GM19099 (cell line): ENCODE results near the gene WDR18.

ENCODE experiments used
- POLR2A ChIP-seq: IDR thresholded peaks from 3 replicates; pipeline ENCODE4 v1.6.1; 2011; ENCODE audit warnings: low read depth; ENCODE audit not compliant: insufficient read length; ENCODE audit errors: extremely low read depth

WDR18 gene

GRCh38 chr19:1014161-1015060 lies 30.3 kb downstream of the WDR18 start:
- TF ChIP-seq POLR2A = no peak

- no peak for TF ChIP-seq POLR2A
Measured at GRCh38 chr19:1015061-1015781, 31.1 kb downstream of the WDR18 start.

DNA sequence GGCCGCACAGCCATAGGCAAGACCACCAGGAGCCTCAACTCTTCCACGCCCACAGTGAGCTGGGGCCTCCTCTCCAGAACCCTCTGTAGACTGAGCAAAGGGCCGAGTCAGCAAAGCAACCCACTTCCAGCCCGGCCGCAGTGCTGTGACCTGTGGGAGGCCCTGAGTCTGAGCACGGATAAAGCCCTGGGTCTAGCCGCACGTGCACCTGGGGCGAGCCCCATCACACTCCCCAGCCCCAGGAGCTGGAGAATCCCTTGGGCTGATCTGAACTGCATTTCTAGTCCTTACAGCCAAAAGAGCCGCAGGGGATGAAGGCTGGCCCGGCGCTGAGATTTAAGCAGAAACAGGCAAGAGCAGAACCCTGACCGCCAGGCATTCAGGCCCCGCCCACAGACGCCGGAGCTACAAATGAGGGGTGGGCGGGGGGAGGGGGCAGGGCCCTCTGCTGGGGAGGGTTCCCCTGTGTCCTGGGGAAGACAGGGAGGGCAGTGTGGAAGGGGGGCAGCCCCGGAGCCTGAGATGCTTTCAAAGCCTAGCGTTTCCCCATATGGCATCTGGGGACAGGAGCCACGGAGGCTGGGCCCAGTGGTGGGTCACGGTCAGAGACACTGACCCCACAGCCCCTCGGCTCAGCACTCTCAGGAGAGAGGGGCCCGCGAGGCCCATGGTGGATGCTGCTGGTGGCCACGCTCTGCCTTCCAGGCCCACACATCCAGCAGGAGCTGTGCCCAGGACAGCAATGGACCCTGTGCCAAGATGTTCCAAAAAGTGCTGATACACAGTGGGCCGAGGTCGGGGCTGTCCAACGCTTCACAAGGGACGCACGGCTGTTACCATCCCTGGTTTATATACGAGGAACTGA lies 31.9 kb downstream of the WDR18 start:
- TF ChIP-seq POLR2A = no peak

DNA sequence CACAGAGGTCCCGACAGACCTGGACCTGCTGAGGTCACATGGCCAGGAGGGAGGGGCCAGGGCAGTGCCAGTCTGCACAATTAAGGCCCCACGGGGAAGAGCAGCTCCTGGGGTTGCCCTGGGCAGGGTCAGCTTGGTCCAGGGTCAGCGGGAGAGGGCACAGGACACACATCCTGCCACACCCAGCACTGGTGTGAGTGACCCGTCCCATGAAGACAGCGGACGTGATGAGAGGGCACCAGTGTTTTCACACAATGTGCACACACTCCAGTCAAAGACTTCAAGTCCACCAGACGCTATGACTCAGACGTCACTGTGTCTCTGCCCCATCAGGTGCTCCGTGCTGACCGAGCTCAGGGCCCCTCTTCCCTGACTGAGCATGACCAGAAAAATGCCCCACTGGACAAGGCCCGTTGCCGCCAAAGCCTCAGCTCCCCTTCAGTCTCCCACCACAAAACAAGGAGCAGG lies 32.5 kb downstream of the WDR18 start:
- TF ChIP-seq POLR2A = no peak

GRCh38 chr19:1017115-1017905 lies 33.2 kb downstream of the WDR18 start:
- no peak for TF ChIP-seq POLR2A

GRCh38 chr19:1017906-1018305 lies 33.8 kb downstream of the WDR18 start:
- TF ChIP-seq POLR2A = no peak

GRCh38 chr19:1018393-1018792 lies 34.2 kb downstream of the WDR18 start:
- TF ChIP-seq POLR2A = no peak

- TF ChIP-seq POLR2A = no peak
Measured at GRCh38 chr19:1018932-1019615, 34.9 kb downstream of the WDR18 start.

- no peak for TF ChIP-seq POLR2A
Measured at GRCh38 chr19:1019616-1019961, 35.4 kb downstream of the WDR18 start.

- no peak for TF ChIP-seq POLR2A
Measured at GRCh38 chr19:1019980-1020867, 36.1 kb downstream of the WDR18 start.

- TF ChIP-seq POLR2A = peak; percentile 80
Measured at GRCh38 chr19:1020868-1021425, 36.8 kb downstream of the WDR18 start, which contains the start of gene TMEM259. Gene TMEM259, minus strand, starts transcription at chr19:1021123. Its CDS starts 127 bp downstream, at chr19:1020996.
